ENCODE results near the gene GAREM1.

- TF ChIP-seq EZH2 (IDR thresholded peaks at IDR 0.05; ENCODE audit: borderline replicate concordance, low read depth, low read length, severe bottlenecking): no peak
- no peak for TF ChIP-seq CTCF (IDR thresholded peaks at IDR 0.05; ENCODE audit: extremely low read depth in 1 of 2, insufficient read depth in 1 of 2, low read depth in 1 of 2, low read length in 2 of 2)
- no peak for TF ChIP-seq POLR2AphosphoS5 (IDR thresholded peaks at IDR 0.05; ENCODE audit: insufficient read depth, low read depth, low read length)
- TF ChIP-seq MAX (IDR thresholded peaks at IDR 0.05; ENCODE audit: insufficient read depth, insufficient read length): no peak
- TF ChIP-seq POLR2A (IDR thresholded peaks at IDR 0.05; ENCODE audit: low read depth, low read length): no peak
These were observed 162.1 kb downstream of the GAREM1 start for GRCh38 chr18:32308493-32309120.

Data from endothelial cell of umbilical vein (primary cell).